Central memory CD4-positive, alpha-beta T cell (primary cell): ENCODE results near the gene RRAS.
"Not testable (repeated sequence)": the region's sequence is repeated elsewhere in the genome, so short reads cannot be mapped to it uniquely, and the experiment has no call there.

ENCODE experiments used
- DNase-seq: peaks from one replicate; pipeline ENCODE4 v3.0.0; 2022

RRAS gene

DNA sequence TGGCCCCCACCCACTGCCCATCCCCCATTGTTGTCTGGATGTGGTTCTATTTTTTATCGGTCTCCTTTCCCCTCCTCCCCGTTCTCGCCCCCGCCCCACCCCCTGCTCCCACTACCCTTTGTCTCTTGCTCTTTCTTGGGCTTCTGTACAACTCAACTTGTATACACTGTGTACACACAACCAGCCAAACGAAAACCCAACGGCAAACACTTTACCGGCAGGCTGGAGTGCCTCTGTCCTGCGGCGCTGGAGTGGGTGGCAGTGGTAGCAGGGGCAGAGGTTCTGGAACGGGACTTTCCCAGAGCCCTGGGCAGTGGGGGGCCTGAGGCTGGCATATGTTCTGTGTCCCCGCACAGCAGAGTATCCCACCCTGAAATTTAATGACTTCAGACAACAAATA lies 13.7 kb downstream of the RRAS start:
- DNase-seq: no peak

DNA sequence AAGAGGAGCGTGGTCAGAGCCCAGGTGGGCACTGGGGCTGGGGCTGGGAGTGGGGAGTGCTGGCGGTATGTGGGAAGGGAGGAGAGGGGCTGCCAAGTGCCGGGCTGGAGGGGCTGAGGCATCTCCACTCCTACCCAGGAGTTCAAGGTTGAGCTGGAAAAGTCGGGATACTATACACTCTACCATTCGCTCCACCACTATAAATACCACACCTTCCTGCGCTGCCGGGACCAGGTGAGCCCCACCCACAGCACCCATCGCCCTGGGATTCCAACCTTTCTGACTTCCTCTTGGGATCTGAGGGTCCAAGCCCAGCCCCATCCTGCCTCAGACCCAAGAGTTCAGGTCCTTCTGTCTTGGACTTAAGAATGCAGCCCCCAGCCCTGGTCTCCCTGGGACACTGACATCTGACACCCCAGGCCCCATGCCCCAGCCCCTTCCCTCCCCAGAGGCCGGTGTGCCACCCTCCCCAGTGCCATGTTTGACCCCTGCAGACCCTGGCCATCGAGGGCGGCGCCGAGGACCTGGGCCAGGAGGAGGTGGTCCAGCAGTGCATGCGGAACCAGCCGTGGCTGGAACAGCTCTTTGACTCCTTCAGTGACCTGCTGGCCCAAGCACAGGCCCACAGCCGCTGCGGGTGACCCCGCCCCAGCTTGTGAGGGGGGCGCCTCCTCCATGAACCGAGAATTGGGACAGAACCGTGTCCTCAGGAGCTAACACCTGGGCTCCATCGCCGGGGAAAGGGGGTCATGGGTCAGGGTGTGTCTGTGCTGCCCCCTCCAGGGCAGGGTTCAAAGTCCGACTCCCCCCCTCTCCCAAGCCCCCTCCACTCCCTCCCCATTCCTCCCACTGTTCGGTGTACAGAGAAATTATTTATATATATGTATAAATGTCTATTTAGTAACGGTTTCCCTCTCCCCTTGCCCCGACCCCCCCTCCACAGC lies 14.7 kb downstream of the RRAS start:
- DNase-seq: no peak

DNA sequence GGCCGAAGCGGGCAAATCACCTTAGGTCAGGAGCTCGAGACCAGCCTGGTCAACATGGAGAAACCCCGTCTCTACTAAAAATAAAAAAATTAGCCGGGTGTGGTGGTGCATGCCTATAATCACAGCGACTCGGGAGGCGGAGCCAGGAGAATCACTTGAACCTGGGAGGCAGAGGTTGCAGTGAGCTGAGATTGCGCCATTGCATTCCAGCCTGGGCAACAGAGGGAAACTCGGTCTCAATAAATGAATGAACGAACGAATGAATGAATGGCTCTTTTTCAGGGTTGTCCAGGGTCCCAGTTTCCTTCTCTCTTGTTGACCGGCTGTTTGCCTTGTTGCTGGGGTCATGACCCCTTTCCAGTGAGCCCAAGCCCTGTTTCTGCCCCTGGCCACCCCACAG lies 22.1 kb downstream of the RRAS start:
- not testable (repeated sequence) for DNase-seq

DNA sequence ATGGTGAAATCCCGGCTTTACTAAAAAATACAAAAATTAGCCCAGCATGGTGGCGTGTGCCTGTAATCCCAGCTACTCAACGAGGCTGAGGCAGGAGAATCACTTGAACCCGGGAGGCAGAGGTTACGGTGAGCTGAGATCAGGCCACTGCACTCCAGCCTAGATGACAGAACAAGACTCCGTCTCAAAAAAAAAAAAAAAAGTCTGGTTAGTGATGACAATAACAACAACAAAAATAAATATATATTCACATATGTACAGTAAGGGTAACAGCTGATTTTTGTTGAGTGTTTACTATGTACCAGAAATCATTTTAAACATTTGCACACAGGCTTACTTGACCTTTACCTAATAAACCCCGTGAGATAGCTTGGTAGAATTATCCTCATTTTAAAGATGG lies 23.0 kb downstream of the RRAS start:
- DNase-seq: no peak

DNA sequence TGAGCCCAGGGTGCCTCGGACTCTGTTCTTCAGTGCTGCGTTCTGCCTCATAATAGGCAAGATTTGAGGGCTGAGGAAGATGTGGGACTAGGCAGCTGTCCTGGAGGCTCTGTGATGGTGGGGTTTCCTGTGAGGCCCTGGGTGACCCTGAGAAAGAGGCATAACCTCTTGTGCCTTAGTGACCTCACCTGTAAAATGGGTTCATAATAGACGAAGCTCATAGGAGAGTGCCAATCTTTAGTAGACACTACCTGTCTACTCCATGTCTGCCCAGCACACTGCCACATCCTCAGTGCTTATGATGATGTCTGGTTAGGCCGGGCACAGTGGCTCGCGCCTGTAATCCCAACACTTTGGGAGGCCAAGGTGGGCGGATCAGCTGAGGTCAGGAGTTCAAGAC lies 23.4 kb downstream of the RRAS start:
- no peak for DNase-seq

DNA sequence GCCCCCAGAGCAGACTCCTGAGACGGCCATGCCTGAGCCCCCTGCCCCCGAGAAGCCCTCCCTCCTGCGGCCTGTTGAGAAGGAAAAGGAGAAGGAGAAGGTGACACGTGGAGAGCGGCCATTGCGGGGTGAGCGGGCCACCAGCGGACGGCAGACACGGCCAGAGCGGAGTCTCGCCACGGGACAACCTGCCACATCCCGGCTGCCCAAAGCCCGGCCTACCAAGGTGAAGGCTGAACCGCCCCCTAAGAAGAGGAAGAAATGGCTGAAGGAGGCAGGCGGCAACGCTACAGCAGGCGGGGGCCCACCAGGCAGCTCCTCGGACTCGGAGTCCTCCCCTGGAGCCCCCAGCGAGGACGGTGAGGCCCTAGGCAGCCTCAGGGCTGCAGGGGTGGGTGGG lies 24.1 kb downstream of the RRAS start:
- DNase-seq: no peak

DNA sequence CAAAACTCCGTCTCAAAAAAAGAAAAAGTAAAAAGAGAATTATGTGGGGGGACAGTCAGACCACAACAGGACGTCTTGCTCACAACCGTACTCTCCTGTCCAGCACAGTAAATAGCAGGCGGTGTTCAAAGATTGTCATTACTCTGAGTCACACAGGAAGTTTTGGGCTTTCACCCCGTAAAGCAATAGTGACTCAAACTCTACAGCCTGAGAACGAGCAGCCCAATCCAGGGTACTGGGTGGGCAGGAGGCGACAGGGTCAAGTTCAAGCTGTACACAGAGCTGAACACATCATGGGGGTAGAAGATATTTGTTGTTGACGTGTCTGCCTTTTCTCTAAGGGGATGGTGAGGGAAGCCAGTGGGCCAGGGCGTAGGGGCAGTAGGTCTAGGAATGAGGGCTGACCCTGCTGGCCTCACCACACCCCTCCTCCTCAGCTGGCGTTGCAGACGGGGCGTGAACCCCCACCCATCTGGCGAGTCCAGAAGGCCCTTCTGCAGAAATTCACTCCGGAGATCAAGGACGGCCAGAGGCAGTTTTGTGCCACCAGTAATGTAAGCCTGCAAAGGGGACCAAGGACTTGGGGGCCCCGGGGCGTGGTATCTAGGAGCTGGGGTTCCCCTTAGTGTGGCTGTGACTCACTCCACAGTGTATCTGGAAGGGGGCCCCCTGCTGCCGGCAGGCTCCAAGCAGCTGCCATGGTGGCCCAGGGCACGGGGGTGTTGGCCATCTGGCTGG lies 25.7 kb downstream of the RRAS start:
- DNase-seq: no peak

DNA sequence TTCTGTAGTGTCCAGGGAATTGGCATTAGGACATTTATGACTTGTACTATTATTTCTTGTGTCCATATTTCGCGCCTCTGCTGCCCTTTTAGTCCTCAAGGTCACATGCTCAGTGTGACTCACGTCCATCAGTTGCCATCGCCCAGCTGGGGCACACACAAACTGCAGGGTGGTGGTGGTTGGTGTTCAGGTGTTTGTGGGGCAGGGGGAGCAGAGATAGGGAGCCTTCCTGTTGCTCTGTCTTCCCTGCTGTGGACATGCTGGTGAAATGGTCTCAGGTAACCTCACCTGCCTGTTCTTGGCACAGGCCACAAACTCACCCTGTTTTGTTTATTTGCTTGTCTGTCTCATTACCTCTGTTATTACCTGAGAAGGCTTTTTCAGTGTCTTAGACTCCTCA lies 26.6 kb downstream of the RRAS start:
- DNase-seq: no peak

DNA sequence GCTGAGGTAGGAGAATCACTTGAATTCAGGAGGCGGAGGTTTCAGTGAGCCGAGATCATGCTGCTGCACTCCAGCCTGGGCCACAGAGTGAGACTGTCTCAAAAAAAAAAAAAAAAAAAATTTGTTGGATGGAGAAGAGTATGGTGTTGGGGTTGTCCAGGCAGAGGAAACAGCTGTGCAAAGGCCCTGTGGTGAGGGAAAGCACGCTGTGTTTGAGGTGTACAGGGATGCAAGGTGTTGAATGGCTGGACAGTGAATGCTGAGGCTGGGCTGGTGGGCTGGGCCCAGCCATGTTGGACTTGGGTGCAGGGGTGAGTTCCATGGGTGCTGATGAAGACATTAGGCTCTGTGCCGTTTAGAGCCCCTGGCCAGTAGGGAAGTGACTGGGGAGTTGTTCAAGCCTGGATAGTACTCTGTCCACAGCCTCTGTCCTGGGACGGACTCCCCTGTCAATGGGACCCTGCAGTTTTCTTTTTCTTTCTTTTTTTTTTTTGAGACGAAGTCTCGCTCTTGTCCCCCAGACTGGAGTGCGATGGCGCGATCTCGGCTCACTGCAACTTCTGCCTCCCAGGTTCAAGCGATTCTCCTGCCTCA lies 30.3 kb downstream of the RRAS start:
- no peak for DNase-seq

DNA sequence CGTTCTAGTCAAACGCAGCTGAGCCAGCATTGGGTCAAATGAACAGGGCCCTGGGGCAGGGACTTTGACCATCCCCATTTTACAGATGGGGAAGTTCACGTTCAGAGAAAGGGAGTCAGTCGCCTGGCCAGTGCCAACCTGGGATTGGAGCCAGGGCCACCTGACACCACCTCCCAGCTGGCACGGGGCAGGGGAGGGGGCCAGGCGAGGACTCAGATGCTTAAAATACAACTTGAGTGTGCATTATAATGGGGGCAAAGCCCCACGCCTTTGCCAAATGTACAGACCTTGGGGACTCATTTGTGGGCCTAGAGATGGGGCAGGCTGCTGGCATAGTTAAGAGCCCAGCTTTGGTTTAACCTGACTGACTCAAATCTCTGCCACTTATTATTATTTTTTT lies 34.3 kb downstream of the RRAS start:
- no peak for DNase-seq

DNA sequence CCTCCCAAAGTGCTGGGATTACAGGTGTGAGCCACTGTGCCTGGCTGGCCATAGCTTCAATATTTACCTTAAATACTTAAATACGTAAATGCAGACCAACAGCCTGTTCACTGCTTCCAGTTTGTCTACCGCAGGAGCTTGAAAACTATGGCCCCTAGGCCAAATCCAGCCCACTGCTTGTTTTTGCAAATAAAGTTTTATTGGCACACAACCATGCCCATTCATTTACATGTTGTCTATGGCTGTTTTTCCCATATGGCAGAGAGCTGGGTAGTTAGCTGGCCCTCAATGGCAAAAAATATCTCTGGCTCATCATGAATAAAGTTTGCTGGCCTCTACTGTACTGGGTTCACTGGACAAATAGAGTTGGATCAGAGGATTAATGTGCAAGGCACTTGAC lies 37.1 kb downstream of the RRAS start:
- no peak for DNase-seq

DNA sequence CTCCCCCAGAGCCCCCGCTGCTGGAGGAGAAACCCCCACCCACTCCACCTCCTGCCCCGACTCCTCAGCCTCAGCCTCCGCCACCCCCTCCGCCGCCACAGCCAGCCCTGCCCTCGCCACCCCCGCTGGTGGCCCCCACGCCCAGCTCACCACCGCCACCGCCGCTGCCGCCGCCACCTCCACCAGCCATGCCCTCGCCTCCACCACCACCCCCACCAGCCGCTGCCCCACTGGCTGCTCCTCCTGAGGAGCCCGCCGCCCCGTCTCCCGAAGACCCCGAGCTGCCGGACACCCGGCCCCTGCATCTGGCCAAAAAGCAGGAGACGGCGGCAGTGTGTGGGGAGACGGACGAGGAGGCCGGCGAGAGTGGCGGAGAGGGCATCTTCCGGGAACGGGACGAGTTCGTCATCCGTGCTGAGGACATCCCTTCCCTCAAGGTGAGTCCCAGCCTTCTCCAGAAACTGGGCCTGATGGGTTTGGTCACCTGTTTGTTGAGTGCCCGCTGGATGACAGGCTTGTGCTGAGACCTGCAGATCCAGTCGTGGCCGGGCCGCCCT lies 38.4 kb downstream of the RRAS start:
- no peak for DNase-seq

DNA sequence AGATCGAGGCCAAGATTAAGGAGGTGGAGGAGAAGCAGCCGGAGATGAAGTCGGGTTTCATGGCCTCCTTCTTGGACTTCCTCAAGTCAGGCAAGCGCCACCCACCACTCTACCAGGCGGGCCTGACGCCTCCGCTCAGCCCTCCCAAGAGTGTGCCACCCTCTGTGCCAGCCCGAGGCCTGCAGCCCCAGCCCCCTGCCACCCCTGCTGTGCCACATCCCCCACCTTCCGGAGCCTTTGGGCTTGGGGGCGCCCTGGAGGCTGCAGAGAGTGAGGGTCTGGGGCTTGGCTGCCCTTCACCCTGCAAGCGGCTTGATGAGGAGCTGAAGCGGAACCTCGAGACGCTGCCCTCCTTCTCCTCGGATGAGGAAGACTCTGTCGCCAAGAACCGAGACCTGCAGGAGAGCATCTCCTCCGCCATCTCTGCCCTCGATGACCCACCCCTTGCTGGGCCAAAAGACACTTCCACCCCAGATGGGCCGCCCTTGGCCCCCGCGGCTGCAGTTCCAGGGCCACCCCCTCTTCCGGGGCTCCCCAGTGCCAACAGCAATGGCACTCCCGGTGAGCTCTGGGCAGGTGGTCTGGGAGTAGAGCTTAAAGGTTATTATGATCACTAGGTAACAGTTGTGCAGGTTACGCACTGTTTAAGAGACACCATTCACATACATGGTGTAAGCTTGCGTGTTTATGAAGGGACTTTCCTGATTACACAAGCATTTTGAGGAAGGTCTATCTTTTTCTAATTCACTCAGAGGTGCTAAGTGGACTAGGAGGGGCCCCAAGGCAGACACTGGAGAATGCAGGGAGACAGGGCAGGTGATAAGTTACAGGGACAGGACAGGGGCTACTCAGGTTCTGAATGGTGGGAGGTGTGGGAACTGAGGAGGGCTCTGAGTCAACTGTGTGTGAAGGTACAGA lies 40.3 kb downstream of the RRAS start:
- no peak for DNase-seq

DNA sequence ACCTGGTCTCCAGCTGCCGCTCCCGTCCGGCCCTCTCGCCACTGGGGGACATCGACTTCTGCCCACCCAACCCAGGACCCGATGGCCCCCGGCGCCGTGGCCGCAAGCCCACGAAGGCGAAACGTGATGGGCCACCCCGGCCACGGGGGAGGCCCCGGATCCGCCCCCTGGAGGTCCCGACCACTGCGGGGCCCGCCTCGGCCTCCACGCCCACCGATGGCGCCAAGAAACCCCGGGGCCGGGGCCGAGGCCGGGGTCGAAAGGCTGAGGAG lies 42.3 kb downstream of the RRAS start:
- DNase-seq: no peak

DNA sequence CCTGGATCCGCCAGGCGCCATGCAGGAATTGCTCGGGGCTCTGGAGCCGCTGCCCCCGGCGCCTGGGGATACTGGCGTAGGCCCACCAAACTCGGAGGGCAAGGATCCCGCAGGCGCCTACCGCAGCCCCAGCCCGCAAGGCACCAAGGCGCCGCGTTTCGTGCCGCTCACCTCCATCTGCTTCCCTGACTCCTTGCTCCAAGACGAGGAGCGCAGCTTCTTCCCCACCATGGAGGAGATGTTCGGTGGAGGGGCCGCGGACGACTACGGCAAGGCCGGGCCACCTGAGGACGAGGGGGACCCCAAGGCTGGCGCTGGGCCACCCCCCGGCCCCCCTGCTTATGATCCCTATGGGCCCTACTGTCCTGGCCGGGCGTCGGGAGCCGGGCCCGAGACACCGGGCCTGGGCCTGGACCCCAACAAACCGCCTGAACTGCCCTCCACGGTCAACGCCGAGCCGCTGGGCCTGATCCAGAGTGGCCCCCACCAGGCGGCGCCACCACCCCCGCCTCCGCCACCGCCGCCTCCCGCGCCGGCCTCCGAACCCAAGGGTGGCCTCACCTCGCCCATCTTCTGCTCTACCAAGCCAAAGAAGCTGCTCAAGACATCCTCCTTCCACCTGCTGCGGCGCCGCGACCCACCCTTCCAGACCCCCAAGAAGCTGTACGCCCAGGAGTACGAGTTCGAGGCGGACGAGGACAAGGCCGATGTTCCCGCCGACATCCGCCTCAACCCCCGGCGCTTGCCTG lies 42.8 kb downstream of the RRAS start:
- DNase-seq: no peak

DNA sequence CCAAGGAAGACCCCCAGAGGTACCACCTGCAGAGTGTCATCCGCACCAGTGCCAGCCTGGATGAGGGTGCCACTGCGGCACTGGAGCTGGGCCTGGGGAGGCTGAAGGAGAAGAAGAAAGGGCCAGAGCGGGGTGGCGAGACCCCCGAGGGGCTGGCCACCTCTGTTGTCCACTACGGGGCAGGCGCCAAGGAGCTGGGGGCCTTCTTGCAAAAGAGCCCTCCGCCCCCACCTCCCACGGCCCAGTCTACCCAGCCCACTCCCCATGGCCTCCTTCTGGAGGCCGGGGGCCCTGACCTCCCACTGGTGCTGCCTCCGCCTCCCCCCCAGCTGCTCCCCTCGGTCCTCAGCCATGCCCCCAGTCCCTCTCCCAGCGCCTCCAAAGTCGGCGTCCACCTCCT lies 43.5 kb downstream of the RRAS start:
- no peak for DNase-seq

DNA sequence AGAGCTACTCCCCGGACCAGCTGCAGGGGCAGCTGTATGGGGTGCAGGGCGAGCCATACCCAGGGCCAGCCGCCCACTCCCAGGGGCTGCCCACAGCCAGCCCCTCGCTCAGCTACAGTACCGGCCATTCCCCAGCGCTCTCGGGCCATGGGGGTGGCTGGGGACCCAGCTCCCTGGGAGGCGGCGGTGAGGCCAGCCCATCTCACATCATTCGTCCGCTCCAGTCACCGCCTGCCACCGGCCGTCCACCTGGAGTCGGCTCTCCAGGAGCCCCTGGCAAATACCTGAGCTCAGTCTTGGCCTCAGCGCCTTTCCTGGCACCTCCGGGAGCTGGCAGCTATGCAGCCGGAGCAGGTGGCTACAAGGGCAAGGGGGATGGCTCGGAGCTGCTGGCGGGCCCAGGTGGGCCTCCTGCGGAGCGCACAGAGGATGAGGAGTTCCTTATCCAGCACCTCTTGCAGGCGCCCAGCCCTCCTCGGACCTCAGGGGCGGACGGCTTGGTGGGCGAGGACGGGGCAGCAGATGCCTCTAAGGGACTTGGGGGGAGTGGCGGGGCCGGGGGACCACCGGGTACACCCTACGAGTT lies 44.0 kb downstream of the RRAS start:
- no peak for DNase-seq

DNA sequence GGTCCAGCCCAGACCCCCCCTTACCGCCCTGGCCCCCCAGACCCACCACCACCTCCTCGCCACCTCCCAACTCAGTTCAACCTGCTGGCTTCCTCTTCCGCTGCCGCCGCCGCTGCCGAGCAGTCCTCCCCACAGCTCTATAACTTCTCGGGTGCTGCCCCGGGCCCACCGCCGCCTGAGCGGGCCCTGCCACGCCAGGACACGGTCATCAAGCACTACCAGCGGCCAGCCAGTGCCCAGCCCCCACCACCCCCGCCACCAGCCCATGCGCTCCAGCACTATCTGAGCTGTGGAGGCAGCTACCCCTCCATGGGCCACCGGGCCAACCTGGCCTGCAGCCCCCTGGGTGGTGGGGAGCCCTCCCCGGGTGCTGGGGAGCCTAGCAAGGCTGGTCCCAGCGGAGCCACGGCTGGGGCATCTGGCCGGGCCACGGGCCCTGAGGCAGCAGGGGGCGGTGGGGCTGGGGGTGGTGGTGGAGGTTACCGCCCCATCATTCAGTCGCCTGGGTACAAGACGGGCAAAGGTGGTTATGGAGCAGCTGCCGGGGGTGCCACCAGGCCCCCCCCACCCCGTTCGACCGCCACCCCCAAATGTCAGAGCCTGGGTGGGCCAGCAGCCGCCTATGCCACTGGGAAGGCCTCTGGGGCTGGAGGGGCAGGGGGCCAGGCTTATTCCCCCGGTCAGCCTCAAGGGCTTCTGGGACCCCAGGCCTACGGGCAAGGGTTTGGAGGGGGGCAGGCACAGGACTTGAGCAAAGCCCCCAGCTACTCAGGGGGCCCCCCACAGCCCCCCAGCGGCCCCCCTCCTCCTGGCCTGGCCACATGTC lies 44.7 kb downstream of the RRAS start:
- DNase-seq: no peak

DNA sequence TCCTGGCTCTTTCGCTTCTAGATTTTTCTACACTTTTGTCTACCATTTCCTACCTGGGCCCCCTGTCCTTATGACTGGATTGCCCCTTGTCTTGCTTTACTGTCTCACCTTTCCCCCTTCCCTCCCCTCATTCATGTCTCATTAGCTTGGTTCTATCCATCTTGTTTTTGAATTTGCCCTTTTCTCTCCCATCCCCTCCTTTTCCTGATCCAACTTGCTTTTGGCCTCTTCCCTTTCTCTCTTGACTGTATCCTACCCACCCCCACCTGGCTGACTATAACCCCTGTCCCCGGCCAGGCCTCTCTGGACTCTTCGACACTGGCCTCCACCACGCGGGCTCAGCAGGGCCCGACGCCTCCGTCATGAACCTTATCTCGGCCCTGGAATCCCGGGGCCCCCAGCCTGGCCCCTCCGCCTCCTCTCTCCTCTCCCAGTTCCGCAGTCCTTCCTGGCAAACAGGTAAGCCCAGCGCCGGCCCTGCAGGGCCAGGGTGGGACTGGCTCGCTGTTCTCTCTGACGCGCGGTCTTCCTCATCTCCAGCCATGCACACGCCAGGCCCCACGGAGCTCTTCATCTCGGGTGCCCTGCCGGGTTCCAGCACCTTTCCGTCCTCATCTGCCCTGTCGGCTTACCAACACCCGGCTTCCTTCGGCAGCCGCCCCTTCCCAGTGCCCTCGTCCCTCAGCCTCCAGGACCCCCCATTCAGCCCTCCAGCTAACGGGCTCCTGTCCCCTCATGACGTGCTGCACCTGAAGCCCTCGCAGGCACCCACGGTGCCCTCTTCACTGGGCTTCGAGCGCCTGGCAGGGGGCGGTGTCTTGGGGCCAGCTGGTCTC lies 45.6 kb downstream of the RRAS start:
- DNase-seq: no peak
